Upper lobe of right lung (tissue), 1 donor: ENCODE data around the gene NDUFS3. TPM values are rescaled to one million over a fixed set of nuclear protein-coding genes. Genes with fewer than 3 reads are reported as not detected.

ENCODE experiments used
- ATAC-seq: fragments of 200-7000 bp; cut with Tn5 transposase; one replicate; pipeline ENCODE4 v1.9.1; 2020; ENCODE audit warnings: mild to moderate bottlenecking, moderate library complexity
- DNase-seq: peaks from one replicate; pipeline ENCODE4 v3.0.0-alpha.2; 2020
- H3K27ac ChIP-seq: fragments of 200-600 bp; one replicate; pipeline ENCODE4 v1.8.0; 2022
- H3K27me3 ChIP-seq: fragments of 200-600 bp; one replicate; pipeline ENCODE4 v1.8.0; 2022; ENCODE audit warnings: mild to moderate bottlenecking
- H3K36me3 ChIP-seq: fragments of 200-600 bp; one replicate; pipeline ENCODE4 v1.8.0; 2022
- H3K4me1 ChIP-seq: fragments of 200-600 bp; one replicate; pipeline ENCODE4 v1.8.0; 2022
- H3K4me3 ChIP-seq: fragments of 200-600 bp; one replicate; pipeline ENCODE4 v1.8.0; 2022; ENCODE audit warnings: mild to moderate bottlenecking
- H3K9me3 ChIP-seq: fragments of 200-600 bp; one replicate; pipeline ENCODE4 v1.8.0; 2022
- CTCF ChIP-seq: fragments of 200-600 bp; IDR thresholded peaks from one replicate; pipeline ENCODE4 v1.8.0; 2022; ENCODE audit warnings: antibody characterized with exemption
- intact Hi-C: fragments of 100-400 bp; cut with DNase I; formaldehyde crosslinking; loops from one replicate; pipeline ENCODE4 v1.11.0; 2022
- total RNA-seq: library from RNA; stranded (reverse); fragmentation: NEBNext Ultra II Directional; extraction: Animal tissue kit (Norgen Biotek cat#: 25700); gene quantifications from one replicate; pipeline ENCODE4 v1.2.1, GENCODE V29; 2021
- donor health status: DM: no; HTN: yes; CAD: no; lungs with severe emphysema.

The NDUFS3 gene
- total RNA-seq, 1 donor from 2014 or later = 76.2 TPM

- H3K36me3 ChIP-seq = peaks cover 96% of the 10 kb centered on the region
- ATAC-seq = no peak
- no peak for TF ChIP-seq CTCF
These were observed 52.6 kb downstream of the NDUFS3 start for GRCh38 chr11:47631473-47631872.

More at GRCh38 chr11:47631473-47631872, 52.6 kb downstream of the NDUFS3 start:
- no peak for DNase-seq
- H3K4me3 ChIP-seq = no peak overlapping the region
- H3K27ac ChIP-seq = no peak overlapping the region
- H3K4me1 ChIP-seq = no peaks in the 10 kb centered on the region
- no peaks in the 10 kb centered on the region for H3K9me3 ChIP-seq
- no peaks in the 10 kb centered on the region for H3K27me3 ChIP-seq
- intact Hi-C loops = no loop called here

Other genes starting within 250 kb of the NDUFS3 start
- 0.96 TPM for gene MYBPC3, start 226.4 kb upstream of the NDUFS3 start, total RNA-seq
- 168 TPM for gene SPI1, start 200.5 kb upstream of the NDUFS3 start, total RNA-seq
- gene SLC39A13, start 170.5 kb upstream of the NDUFS3 start, total RNA-seq = 62.0 TPM
- 79.4 TPM for gene PSMC3, start 152.6 kb upstream of the NDUFS3 start, total RNA-seq
- gene RAPSN, start 129.9 kb upstream of the NDUFS3 start, total RNA-seq = 0.64 TPM
- gene CELF1, start 25.9 kb upstream of the NDUFS3 start, total RNA-seq = 97.5 TPM
- gene PTPMT1, start 13.5 kb upstream of the NDUFS3 start, total RNA-seq = 75.6 TPM
- 16.6 TPM for gene KBTBD4, start 104 bp upstream of the NDUFS3 start, total RNA-seq
- gene FAM180B, start 7.6 kb downstream of the NDUFS3 start, total RNA-seq = not detected
- 0.55 TPM for gene C1QTNF4, start 15.3 kb downstream of the NDUFS3 start, total RNA-seq
- 56.1 TPM for gene MTCH2, start 63.5 kb downstream of the NDUFS3 start, total RNA-seq
- gene AGBL2, start 136.3 kb downstream of the NDUFS3 start, total RNA-seq = 0.96 TPM
- 89.5 TPM for gene FNBP4, start 188.3 kb downstream of the NDUFS3 start, total RNA-seq